AG09319 (cell line): Measurements from ENCODE around the gene RHBDD1.

Experiments
- DNase-seq: peaks from one replicate; pipeline ENCODE4 v3.0.0-alpha.2; 2010; ENCODE audit warnings: low read depth; ENCODE audit errors: extremely low read depth
- TF ChIP-seq, protein P1 (sequence below): IDR thresholded peaks from 2 replicates; pipeline ENCODE4 v1.5.1; 2011; ENCODE audit warnings: low read depth, mild to moderate bottlenecking, inconsistent platforms, low read length, moderate library complexity

RHBDD1 gene

DNA sequence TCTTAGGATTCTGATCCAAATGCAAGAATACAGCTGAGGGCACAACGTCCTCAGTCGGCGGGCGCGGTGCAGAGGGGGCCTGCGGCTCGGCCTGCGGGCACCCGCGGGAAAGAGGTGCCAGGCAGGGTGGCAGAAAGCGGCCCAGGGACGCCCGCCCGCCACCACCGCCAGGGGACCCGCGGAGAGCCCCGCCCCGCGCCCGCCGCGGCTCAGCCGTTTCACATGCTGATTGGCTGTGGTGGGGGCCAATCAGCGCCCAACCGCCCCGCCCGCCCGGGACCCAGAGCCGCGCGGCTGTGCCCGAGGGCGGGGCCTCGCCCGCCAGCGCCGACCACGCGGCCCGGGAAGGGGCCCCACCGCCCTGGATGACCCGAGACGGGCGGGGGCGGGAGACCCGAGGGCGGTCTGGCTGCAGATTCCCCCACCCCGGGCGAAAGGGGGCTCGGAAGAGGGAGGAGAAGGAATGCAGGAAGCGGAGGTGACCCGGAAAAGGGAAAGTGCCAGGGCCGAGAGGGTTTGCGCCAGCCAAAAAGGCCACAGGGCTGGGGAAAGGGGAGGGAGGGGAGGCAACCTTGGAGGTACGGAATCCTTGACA, 44.3 kb upstream of the RHBDD1 start:
- no peak for DNase-seq
- TF ChIP-seq, protein P1, sequence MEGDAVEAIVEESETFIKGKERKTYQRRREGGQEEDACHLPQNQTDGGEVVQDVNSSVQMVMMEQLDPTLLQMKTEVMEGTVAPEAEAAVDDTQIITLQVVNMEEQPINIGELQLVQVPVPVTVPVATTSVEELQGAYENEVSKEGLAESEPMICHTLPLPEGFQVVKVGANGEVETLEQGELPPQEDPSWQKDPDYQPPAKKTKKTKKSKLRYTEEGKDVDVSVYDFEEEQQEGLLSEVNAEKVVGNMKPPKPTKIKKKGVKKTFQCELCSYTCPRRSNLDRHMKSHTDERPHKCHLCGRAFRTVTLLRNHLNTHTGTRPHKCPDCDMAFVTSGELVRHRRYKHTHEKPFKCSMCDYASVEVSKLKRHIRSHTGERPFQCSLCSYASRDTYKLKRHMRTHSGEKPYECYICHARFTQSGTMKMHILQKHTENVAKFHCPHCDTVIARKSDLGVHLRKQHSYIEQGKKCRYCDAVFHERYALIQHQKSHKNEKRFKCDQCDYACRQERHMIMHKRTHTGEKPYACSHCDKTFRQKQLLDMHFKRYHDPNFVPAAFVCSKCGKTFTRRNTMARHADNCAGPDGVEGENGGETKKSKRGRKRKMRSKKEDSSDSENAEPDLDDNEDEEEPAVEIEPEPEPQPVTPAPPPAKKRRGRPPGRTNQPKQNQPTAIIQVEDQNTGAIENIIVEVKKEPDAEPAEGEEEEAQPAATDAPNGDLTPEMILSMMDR = no peak

GRCh38 chr2:226792155-226792881, 43.5 kb upstream of the RHBDD1 start:
- no peak for DNase-seq
- TF ChIP-seq, protein P1 = no peak

- DNase-seq = no peak
- TF ChIP-seq, protein P1 = no peak
Measured at GRCh38 chr2:226793646-226794045, 42.2 kb upstream of the RHBDD1 start.

DNA sequence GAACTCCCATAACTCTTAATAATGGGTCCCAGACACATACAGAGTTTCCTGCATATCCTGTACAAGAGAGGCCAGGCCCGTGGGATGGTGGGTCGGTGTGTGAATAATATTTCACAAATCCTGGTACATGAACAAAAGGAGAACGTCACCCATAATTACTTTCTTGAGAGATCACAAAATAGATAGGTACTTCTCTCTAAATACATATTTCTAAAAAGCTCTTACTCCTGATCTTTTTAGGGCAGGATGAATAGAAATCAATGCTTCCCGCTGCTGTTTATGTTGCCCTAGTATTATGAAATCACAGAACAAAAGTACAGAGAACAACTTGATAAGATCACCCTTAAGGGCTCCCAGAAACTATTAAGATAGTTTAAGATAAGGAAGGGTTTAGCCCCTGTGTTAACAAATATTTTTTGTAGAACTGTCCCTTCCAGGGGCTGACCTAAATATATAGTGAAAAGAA, 41.6 kb upstream of the RHBDD1 start:
- DNase-seq = no peak

GRCh38 chr2:226794751-226795171, 41.1 kb upstream of the RHBDD1 start:
- TF ChIP-seq, protein P1 = no peak
- DNase-seq = no peak

More for the DNA sequence above, 41.6 kb upstream of the RHBDD1 start:
- TF ChIP-seq, protein P1 = no peak

- TF ChIP-seq, protein P1 = peak; percentile 31; the same call in 1 of the 2 replicates
- DNase-seq = no peak
Measured at GRCh38 chr2:226795281-226796011, 40.4 kb upstream of the RHBDD1 start.
